DOHH2 (cell line): ENCODE data around the gene AZIN2.

Source experiments
- CTCF ChIP-seq: fragments of 200-600 bp; sonication (generic); IDR thresholded peaks from one replicate; pipeline ENCODE4 v1.5.1; 2014; ENCODE audit warnings: antibody characterized with exemption, mild to moderate bottlenecking, low read depth, low read length; ENCODE audit not compliant: poor library complexity, severe bottlenecking
- EZH2phosphoT487 ChIP-seq: fragments of 200-600 bp; sonication (generic); IDR thresholded peaks from 2 replicates; pipeline ENCODE4 v1.6.1; 2017; ENCODE audit warnings: borderline replicate concordance, mild to moderate bottlenecking, antibody characterized with exemption, low read length, moderate library complexity, mixed read lengths

DNA sequence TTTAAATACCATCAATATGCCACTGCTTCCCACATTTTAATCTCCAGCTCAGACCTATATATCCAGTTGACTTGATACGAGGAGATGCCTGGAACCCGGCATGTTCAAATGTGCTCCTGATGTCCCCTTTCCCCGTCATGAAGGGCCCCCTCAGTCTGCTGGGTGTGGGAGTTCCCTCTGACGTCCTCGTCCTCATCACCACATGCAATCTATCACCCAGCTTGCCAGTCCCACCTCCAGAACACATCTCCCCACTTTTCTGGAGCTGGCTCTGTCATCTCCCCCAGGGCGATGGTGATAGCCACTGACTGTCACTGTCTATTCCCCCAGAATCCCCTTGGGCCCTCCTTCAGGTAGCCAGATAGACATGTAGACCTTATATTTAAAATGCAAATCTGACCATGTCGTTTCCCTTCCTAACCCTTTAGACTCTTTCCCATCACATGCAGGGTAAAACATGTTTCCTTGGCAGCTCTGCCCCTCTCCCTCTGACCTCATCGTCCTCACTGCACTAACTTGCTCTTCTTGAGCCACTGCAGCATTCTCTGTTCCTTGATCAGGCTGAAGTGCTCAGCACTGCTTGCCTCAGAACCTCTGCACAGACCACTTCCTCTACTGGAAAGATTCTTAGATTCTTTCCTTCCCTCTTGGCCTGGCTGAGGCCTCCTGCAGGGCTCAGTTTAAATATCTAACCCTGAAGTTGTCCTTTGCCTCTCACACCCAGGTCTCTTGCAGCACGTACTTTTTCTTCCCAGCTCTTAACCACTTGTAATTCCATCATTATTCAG lies 7.4 kb downstream of the AZIN2 start:
- TF ChIP-seq CTCF (no peak), EZH2phosphoT487 (no peak)
